Ramos (cell line): Measurements from ENCODE around the gene RAB3IP.

Experiments used
- in situ Hi-C: fragments of 300-500 bp; cut with MboI; formaldehyde crosslinking; loops from one replicate; pipeline ENCODE4 v1.14.3; 2022; ENCODE audit warnings: low sequenced_read_pairs; ENCODE audit not compliant: unreplicated experiment

The RAB3IP gene

GRCh38 chr12:69738351-69739286, at the start of gene RAB3IP:
TSS of gene RAB3IP (plus strand) at chr12:69738860. CDS start at chr12:69755409, 16,549 bp downstream.
- in situ Hi-C loops: no loop called here

- in situ Hi-C loops: no loop called here
Measured at GRCh38 chr12:69689638-69690037, 49.0 kb upstream of the RAB3IP start.

DNA sequence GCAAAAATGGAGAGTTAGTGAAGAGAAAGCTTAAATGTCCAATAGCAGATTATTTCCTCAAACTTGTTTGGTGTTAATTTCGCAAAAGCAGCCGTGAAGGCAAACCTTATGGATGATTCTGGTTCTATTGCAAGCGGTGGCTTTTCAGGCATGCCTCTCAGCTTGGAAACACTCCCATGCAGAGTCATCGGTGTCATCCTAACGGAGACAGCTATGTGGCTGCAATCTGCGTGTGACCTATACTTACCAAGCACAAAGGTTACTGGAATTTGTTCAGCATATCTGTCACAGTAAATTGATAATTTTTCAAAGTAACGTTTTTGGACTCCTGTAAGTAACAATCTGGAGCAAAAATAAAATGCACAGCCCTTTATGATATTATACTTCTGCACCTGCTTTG, 44.5 kb upstream of the RAB3IP start:
- in situ Hi-C loops: no loop called here

DNA sequence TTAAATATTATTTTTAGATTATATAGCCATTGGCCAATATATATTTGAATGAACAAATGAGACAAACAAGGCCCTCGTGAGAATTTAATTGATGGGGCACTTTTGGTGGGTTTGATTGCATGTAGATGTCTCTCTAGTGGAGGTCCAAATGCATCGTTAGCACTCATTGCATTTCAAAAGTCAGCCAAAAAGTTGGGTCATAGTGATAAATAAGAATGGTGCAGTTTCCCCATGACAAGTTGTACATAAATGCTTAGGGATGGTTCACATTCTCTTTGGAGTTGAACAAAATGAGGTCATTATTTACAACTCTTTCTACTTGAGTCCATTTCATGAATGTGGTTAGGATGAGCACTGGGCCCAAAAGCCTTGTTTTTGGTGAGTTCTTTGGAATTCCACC, 40.6 kb upstream of the RAB3IP start:
- in situ Hi-C loops: no loop called here

GRCh38 chr12:69698769-69699540, 39.7 kb upstream of the RAB3IP start, which contains the start of gene BEST3:
TSS of gene BEST3 (minus strand) at chr12:69699303. CDS start at chr12:69697798, 1,505 bp downstream.
- in situ Hi-C loops: no loop called here

DNA sequence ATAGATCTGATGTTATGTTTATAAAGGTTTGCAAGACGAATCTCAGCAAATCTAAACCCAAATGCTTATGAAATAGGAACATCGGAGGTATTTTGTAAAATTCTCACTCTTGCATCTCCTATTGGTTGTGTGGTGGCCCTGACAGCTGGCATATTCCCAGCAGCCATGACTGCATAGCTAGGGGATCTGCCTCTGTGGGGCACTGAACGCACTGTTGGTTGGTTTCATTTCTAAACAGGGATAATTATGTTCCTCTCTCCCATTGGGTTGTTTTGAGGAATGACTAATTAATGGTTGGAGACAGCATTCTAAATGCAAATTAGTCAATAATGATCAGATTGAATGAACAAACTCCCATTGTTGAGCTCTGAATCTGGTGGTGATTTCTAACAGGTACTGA, 36.8 kb upstream of the RAB3IP start:
- in situ Hi-C loops: no loop called here

GRCh38 chr12:69703146-69703642, 35.5 kb upstream of the RAB3IP start:
- in situ Hi-C loops: no loop called here

DNA sequence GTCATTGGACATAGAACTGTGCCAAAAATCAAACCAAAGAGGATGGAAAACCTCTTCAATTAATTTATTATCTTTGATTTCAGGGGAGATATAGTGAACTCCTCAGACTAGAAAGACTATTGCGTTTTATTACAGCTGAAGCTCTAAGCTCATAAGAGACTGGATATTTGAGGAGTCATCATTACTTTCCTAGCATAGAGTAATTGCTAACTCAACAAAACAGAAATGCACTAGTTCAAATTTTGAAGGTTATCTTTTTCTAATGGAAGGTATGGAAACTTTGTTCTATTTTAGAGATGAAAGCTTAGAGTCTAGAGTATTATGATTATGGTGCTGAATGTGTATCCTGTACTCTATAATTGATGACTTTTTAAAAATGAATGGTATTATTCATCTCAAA, 34.3 kb upstream of the RAB3IP start:
- in situ Hi-C loops: no loop called here

- in situ Hi-C loops: no loop called here
Measured at GRCh38 chr12:69708649-69709048, 30.0 kb upstream of the RAB3IP start.

GRCh38 chr12:69712826-69713225, 25.8 kb upstream of the RAB3IP start:
- in situ Hi-C loops: no loop called here

GRCh38 chr12:69714542-69714941, 24.1 kb upstream of the RAB3IP start:
- in situ Hi-C loops: no loop called here

GRCh38 chr12:69719336-69720316, 19.0 kb upstream of the RAB3IP start:
- in situ Hi-C loops: no loop called here

DNA sequence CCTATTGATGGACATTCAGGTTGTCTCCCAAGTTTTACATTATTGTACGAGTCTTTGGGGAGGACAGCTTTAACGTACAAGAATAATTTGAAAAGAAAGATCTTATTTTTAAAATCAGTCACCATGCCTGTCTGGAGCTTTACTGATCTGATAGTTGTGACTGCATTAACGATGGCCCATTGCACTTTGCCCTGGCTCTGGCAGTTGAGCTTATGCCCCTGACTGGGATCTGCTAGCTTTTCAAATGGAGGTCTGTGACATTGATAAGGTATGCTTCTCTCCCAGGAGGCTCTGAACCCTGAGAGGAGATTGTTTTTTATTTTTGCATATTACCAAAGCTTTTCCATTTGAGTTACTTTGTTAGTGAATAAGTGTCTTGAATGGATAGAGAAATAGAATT, 17.9 kb upstream of the RAB3IP start:
- in situ Hi-C loops: no loop called here

GRCh38 chr12:69726922-69727321, 11.7 kb upstream of the RAB3IP start:
- in situ Hi-C loops: no loop called here

GRCh38 chr12:69732088-69732487, 6.6 kb upstream of the RAB3IP start:
- in situ Hi-C loops: no loop called here

DNA sequence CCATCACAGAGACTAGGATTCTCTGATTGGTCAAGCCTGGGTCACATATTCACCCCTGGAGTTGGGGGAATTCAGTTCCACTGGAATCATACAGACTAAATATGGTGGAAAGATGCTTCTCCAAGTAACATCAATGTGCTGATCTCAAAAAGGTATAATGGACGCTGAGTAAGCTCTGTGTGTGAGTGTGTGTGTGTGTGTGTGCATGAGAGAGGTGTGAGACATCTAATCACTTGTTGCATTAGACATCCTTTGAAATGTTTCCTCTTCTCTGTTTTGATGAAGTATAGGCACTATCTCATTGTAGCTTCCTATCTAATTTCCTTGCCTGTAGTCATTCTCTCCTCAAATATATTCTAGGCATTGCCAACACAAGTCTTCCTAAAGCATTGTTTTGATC, 5.0 kb upstream of the RAB3IP start:
- in situ Hi-C loops: no loop called here

DNA sequence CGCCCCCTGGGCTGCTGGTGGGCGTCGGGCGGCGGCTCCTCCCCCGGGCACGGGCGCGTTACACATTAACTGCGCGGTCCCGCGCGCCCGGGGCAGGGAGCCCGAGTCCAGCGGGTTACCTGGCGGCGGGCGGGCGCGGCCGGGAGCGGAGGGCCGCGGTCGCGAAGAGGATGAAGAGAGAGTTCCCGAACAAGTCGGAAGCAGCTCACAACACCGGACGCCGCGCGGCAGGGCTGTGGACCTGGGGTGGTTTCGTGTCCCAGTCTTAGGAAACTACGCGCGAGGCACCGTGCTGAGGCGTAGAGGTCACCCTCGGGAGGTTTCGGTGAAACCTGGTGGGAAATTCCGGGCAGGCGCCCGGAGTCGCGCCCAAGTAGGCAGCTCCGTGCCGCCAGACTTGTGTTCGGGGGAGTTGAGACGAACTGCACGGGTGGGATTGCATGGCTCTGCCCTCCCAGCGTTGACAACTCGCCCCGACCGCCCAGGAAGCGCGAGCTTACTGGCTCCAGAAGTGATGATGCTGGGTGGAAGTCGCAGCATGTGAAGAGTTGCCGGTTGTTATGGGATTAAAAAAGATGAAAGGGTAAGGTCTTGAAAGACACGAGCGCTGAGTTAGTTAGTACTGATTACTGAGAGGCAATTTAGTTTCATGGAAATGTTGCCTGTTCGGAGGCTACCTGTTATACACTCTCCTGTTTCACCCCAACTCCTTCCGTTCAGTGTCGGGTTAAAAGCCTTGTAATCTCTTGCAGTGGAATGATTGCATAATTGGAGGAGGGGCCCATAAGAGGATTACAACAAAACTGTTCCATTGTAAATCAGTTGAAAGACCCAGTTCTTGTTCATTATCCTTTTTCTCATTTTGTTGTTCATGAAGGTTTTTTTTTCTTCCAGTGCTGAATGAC, 879 bp downstream of the RAB3IP start:
- in situ Hi-C loops: no loop called here

GRCh38 chr12:69744109-69744508, 5.4 kb downstream of the RAB3IP start:
- in situ Hi-C loops: no loop called here

GRCh38 chr12:69751476-69751875, 12.8 kb downstream of the RAB3IP start:
- in situ Hi-C loops: no loop called here
